ENCODE data around the gene CD200.

Gene CD200, protein sequence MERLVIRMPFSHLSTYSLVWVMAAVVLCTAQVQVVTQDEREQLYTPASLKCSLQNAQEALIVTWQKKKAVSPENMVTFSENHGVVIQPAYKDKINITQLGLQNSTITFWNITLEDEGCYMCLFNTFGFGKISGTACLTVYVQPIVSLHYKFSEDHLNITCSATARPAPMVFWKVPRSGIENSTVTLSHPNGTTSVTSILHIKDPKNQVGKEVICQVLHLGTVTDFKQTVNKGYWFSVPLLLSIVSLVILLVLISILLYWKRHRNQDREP

DNA sequence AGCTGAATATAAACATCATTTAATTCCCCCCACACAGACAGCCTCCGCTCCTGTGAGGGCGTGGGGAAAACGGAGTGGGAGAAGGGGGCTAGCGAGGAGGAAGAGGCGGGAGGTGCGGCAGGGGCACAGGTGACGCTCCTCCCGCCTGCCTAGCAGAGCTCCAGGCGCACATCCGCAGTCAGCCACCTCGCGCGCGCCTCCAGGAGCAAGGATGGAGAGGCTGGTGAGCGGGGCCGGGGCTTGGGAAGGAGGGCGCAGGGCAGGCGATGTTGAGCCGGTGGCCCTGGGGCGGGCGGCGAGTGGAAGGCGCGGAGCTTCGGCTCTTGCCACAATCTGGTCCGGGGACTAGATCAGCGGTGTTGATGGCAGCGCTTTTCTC is at the start of gene CD200:
Gene CD200 (plus strand): TSS at position 155 of the 379 bp plus-strand sequence. CDS start 57 bp downstream, at position 212.
- no peak for DNase-seq

DNA sequence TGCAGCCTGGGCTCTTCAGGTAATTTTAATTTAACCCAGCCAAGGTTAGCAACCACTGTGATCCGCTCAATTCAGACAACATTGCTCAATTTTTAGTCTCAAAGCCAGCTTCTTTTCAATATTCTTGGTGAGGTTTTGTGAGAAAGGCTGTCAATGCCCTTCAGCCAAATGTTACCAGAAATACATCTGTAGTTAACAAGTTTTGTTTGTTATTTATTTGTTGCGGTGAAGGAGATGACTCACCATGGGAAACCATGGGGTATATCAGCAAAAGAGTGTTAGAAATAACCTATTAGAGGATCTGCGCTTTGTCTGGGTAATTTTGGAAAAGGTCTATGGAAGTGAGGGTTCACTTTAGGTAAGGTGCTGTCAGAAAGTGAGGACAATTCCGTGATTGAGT is 43.9 kb upstream of the CD200 start:
- DNase-seq, result no peak

DNA sequence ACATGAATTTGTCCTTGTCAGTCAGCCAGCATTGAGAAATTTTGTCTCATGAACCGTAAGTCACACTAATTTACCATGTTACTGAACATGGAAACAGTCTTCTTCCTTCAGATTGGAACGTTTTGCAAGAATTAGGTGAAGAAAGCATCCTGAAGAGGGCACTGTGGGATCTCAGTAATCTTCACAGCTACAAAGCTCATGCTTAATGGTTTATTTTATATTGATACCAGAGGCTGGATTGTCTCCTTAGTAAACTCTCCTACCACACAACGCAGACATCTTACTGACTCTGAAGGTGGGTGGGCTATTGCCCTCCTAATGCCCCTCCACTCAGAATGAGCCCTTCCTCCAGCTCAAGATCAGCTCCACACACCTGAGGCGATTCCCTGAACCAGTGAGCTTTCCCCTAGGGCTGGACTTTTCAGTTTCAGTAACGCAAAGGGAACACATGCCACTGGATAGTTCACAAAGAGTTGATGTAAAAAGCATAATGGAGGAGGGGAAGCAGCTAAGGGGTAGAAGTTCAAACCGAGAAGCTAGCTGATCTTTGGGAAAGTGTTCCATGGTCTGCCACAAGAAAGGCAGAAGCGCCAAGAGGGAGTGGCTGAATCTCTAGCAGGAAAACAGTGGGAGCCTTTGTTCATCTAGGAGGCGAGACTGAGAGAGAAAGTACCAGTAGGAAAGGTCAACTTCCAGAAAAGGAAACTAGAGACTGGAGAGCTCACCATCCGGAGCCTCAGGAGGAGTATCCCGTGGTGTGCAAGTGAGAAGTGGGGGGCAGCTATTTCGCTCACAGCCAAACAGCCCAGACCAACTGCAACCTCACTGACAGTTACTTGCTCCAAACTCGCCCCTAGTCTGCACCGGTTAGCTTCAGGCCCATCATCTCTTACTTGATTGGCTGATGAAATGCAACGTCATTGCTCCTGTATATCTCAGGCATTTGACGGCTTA is 39.3 kb upstream of the CD200 start, which contains the start of gene SLC9C1:
Gene SLC9C1 (minus strand): TSS at position 849 of the 954 bp plus-strand sequence. CDS start 7,425 bp downstream, outside the sequence.
- no peak for DNase-seq

DNA sequence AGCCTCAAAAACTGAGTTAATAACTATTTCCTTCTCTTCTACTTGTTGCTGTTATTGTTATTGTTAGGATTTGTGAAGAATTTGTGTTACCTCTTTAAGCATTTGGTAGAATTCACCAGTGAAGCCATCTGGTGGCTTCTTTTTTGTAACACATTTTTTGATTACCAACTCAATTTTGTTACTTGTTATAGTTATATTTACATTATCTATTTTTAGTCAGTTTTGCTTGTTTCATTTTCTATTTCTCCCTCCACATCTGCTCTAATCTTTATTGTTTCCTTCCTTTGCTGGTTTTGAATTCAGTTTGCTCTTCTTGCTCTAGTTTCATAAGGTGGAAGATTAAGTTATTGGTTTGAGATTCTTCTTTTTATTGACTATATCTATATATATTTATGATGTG is 35.2 kb upstream of the CD200 start:
- no peak for DNase-seq

DNA sequence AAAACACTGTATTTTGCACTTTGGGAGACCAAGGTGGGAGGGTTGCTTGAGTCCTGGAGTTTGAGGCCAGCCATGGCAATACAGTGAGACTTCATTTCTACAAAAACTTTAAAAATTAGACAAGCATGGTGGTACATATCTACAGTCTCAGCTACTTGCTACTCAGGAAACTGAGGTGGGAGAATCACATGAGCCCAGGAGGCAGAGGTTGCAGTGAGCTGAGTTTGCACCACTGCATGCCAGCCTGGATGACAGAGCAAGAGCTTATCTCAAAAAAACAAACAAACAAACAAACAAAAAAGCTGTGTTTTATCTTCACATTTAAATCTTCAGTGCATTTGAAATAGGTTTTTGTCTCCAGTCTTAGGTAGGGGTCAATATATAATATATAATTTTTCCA is 34.2 kb upstream of the CD200 start:
- no peak for DNase-seq

DNA sequence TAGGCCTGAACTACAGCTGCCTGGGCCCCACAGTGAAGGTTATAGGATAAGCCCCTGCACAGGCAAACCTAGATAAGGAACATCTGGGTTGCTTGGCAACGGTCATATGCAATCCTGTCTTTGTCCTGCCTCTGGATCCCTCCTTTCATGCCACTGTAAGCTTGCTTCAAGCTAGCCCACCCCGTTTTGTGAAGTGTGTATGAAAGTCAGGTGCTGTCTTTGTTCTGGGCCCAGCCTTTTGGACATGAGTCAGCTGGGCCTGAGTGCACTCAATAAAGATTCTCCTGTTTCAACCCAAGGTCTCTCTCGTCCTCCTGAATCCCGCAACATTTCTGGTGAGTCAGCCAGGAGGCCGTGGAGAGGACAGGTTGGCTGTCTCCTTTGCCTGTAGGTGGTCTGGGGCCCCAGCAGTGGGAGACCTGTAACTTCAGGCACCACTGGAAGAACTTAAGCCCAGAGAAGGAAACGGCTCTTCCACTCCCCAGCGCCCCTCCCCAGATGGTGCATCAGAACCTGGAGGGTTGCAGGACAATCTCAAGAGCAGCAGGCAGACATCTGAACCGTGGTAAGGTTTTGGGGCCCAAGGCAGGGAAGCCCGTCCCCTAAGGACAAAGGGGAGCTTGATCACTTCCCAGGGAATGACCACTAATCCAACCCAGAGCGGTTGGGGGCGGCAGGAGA is 30.7 kb upstream of the CD200 start:
- no peak for DNase-seq

DNA sequence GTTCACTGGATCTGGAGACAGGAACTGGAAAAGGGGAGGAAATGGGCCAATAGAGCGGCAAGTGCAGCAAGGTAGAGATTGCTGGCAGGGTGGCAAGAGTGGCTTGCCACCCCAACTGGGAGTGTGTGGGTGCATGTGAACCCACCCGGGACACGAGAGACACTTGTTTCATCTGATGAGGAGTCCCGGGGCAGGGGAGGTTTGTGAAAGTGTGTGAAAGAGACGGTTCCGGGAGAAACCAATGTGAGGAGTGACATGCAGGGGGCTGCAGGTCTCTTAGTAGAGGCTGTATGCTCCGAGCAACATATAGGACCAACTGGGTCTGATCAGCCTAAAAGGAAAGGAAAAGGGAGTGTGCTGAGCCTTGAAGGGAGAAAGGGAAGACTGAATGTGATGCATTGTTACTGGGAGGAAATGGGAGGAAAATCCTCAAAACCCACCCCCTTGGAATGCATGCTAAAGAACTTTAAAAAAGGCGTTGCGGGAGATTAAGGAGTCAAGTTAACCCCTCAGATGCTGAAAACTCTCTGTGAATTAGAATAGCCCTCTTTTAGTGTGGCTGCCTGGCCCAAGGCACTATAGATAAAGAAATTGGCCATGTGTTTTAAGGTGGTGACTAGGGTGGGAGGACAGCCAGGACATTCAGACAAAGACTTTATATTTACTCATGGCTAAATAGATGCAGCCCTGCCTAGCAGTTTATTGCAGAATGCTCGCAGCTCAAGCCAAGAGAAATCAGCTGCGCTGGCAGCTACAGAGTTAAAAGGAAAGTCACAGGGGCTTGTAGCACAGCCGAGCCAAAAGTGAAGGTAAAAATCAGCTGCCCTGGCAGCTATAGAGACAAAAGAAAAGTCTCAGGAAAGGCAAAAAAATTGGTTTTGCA is 29.8 kb upstream of the CD200 start:
- no peak for DNase-seq

DNA sequence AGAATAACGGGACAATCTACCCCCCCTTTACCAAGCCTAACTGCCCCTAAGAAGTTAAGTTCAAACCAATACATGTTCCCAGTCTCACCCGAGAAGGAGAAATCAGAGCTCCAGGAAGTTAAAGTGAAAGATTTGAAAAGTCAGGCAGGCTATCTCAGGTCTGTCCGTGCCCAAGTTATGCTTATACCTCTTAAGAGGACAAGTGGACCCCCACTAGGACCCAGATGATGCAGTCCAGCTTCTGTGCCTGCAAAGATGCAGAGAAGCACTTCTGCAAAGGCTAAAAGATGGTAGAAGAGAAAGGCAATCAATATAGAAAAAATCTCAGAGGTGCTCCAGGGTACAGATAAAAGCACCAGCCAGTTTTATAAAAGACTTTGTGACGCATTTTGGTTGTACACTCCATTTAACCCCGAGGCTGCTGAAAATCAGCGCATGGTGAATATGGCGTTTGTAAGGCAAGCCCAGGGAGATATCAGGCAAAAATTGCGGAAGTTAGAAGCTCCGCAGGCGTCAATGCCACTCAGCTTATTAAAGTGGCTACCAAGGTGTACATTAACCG is 29.1 kb upstream of the CD200 start:
- no peak for DNase-seq

DNA sequence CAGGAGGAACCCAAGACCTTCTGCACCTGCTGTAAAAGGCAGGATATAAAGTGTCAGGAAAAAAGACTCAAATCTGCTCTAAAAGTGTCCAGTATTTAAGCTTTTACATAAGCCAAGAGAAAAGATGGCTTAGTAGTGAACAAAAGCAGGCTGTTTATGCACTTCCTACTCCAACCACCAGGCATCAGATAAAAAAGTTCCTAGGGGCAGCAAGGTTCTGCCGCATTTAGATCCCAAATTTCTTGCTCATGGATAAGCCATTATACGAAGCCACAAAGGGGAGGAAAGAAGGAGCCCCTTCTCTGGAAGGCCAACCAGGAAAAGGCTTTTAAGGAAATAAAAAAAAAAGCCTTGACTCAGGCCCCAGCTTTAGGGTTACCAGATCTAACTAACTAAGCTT is 28.3 kb upstream of the CD200 start:
- DNase-seq, result no peak

DNA sequence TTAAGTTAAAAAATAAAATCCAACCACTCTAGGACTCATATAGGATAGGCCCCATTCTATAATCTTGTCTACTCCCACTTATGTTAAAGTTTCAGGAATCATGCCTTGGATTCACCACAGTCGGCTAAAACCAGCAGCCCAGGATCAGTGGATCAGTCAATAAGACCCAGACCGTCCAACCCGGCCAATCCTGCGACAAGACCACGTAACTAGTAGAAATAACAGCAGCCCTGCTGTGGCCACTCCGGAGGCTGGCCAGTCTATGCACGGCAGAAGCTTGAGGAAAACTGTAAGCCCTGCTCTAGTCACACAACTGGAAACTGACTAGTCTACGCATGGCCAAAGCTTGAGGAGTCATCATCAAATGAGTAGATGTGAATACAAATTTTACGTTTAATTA is 26.1 kb upstream of the CD200 start:
- no peak for DNase-seq

DNA sequence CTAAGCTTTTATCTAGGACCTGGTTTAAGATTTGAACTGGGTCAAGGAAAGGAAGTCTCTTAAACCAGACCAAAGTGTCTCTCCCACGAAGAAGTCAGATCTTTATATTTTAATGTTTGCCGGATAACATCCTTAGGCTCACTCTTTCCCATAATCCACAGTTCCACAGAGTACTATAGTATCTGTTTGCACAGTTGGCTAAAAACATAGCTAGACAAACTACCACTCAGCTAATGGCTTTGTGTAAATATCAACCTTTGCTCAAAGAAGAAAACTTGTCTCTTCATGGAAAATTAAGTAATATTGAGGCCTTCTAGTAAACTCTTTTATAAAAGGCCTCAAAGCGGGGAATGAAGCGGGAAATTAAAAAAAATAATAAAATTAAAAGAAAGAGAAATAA is 25.4 kb upstream of the CD200 start:
- no peak for DNase-seq

DNA sequence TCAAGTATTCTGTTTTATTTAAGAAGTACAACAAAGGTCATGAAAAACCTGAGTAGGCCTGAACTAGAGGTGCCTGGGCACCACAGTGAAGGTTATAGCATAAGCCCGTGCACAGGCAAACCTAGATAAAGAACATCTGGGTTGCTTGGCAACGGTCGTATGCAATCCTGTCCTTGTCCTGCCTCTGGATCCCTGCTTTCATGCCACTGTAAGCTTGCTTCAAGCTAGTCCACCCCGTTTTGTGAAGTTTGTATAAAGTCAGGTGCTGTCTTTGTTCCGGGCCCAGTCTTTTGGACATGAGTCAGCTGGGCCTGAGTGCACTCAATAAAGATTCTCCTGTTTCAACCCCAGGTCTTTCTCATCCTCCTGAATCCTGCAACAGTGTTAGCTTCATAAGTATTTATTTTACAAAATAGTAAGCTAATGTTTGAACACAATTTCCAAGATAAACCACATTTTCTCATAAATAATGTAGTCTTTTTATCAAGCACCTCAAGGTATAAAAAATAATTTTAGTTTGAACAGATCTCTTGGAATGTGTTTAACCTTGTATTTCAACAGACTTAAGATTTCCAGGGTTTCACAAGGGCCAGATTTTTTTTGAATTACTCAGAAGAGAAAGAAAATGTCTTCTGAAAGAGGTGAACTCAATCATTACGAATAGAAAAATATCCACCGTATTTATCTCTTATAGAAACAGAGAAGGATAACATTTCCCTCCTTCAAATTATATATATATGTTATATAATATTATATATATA is 24.6 kb upstream of the CD200 start:
- no peak for DNase-seq

DNA sequence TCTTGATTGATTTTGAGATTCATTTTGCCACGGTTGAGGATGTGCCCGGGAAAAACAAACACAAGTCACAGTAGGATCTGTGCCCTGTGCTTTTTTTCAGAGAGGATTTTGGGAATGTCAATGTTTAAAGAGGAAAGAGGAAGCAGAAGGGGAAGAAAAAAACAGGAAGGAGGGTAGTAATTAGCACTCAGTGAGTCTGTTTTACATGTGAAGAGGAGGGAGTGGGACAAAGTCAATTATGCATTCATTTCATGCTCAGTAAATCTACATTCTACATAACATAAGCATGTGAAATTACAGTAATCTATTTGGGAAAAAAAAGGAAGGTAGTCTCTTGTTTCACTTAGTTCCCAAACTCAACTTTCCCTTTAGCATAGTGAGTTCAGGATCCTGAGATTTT is 18.3 kb upstream of the CD200 start:
- DNase-seq, result no peak

DNA sequence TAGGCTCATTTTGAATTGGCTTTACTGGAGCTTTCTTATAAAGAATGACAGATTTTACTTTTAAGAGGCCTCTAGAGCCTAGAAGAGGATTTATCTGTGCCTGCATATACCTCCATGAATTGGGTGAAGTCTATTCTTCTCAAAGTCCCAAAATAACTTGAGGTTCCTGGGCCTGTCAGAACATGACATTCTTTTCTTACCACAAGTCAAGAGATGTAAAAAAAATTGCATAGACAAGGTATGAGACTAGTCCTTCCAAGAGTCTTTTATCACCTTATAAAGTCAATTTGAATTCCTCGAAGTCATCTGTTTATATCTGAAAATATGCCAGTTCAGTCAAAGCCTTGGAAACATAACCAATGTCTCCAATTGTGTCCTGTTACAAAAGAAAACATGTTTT is 17.2 kb upstream of the CD200 start:
- DNase-seq, result no peak

DNA sequence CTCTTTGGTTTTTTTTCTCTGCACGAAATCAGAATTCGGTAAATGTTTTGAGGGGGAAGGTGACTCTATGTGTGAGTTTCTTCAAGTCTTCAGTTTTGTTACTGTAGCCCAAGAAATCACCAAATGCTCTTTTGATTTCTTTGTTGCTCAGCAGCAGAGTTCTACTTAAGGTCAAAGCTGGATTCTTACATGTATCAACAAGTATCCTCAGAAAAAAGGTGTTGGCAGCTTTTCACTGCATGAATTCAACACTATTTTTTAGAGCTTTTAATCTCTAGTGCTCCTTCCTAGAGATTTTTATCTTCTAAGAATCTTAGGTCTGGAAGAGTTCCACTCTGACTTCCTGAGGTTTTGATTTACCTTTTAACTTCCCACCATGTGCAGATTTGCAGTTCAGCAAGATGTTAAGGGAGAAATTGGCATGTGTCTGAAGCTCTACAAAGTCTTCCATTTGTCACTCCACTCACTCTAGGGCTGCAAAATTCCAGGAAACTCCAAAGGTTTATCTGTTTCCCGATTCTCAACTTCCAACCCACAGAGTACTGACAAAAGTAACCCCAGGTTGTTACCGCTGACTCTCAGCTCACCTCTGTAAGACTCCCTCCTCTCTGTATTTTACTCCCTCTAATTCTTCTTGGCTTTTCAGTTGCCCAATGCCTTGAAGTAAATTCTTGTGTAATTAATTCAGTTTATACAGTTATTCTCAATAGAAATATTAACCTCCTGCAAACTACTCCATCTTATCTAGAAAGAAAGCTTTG is 13.3 kb upstream of the CD200 start:
- DNase-seq, result no peak

DNA sequence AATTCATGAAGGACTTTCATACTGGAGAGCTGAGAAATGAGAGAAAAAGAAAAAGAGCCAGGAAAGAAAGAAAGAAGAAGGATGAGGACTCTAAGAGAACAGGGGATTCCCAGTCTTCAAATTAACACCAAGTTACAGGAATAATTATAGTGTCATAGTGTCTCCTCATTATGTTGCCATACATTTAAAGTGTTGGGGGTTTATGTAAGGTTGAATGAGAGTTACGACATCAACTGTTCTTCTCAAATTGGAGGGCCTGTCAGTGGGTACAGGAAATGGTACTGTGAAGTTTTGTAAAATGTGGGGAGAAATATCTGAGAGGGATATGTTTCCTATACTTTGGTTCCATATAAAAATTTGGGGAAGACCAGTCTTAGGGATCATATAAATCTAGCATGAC is 12.3 kb upstream of the CD200 start:
- no peak for DNase-seq

DNA sequence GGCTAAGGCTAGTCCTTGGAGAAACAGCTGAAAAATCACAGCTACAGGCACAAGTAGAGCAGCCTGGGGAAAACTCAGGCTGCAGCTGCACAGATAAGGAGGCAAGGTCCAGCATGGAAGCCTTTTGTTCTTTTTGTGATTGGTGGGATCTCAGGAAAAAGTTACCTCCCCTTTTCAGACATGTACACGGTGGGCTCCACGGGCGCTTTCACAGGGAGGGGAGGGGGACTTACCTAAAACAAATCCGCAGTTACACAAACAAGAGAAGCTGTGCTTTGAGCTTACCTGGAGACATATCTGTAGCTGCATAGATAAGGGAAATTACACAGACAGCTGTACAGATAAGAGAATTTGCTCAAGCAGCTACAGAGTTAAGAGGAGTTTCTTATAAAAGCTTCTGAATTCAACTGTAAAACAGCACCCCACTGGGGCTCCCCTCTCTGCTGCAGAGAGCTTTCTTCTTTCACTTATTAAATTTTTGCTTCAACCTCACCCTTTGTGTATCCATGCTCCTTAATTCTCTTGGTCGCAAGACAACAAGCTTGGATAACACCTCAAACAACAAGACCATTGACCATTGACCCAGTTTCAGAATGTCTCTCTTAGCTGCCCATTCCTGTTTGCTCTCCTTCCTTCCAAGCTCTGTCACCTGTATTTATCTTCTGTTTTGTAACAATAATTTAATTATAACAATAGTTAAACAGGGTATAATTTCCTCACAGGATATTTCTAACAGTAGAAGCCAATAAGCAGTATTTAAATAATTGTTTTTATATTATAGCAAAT is 10.9 kb upstream of the CD200 start:
- no peak for DNase-seq

DNA sequence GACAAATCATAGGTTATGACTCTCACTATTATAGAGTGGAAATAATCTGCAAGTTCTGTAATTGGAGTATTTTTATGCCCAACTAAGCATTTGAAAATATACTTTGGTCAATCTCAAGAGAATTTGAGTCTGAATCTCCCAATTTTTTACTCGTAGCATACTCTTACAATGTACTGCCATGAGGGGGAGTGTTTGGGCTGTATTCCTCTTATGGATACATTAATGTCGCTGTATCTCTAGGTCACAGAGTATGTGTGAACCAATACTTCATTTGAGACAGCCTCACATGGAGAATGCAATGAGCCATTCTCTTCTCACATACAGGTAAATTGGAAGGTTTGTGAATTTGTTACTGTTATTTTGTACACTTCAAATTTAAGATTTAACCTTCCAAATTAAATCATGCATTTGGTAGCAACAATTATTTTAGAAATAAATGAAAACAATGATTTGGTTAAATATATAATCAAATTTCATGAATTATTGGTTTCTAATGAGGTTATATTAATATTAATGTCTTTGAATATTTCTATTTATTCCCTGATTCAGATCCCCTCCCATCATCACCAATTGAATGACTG is 5.5 kb upstream of the CD200 start:
- peak; percentile 27 for DNase-seq

DNA sequence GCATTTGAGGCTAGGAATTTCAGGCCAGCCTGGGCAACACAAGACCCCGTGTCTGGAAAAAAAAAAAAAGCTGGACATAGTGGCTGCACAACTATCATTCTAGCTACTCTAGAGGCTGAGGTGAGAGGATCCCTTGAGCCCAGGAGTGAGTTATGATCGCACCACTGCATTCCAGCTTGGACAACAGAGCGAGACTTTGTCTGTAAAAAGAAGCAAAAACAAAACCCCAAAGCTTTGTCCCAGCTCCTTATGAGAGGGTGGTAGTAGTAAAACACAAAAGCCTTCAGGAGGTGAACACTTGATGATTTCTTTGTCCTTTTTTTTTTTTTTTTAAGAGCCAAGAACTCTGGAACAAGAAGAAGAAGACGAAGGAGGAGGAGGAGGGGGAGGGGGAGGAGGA is 1.1 kb upstream of the CD200 start:
- no peak for DNase-seq

Measured in GF-D8 (cell line).